ENCODE results near the gene MYO1F. TPM values are rescaled to one million over a fixed set of nuclear protein-coding genes. Genes with fewer than 3 reads are reported as not detected.

Gene MYO1F
- polyA plus RNA-seq, 1 donor (not counting 4 experiments of a cell fraction or from before 2014, with no cell fraction given), result 0.14 TPM

DNA sequence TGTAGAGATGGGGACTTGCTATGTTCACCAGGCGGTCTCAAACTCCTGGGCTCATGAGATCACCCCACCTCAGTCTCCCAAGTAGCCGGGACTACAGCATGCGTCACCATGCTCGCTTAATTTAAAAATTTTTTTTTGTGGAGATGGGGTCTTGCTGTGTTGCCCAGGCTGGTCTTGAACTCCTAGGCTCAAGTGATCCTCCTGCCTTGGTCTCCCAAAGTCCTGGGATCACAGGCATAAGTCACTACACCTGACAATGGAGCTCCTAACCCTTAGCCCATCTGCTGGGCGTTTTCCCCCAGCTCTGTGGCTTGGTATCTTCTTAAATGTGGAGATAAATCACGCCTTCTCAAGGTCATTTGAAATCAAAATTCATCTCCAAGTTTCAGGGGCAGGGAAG, 39.6 kb upstream of the MYO1F start:
- dilution Hi-C loops (cut with MboI; ENCODE audit: extremely low pct_ligation_motif_present, low sequenced_read_pairs), result no loop called here

DNA sequence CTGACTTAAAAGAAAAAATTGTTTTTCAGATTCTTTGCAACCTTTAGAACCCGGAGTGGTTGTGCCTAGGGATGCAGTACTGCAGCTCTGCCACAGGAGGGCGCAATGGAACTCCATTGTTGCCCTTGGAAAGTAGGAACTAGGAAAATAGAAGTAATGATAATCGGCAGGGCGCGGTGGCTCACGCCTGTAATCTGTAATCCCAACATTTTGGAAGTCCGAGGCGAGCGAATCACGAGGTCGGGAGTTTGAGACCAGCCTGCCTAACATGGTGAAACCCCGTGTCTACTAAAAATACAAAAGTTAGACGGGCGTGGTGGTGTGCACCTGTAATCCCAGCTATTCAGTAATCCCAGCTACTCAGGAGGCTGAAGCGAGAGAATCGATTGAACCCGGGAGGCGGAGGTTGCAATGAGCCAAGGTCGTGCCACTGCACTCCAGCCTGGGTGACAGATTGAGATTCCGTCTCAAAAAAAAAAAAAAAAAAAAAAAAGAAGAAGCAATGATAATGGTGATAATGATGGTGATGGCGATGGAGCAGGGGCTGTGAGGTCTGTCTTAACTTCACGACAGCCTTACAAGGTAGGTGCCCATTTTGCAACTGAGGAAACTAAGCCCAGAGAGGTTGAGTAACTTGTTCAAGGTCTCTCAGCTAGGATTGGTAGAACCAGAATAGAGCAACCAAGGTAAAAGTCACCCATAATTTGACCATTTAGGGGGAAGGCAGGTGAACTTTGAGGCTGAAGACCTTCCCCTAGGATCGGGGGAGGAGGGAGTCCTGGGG, 38.8 kb upstream of the MYO1F start:
- Histone ChIP-seq H3K9ac (ENCODE audit: control insufficient read depth, extremely low read depth, insufficient read depth, low read length) (no peak overlapping the region), H3K4me3 (ENCODE audit: control insufficient read depth in 2 of 3, extremely low read depth in 1 of 3, insufficient read depth in 2 of 3, low read depth in 1 of 3, low read length in 3 of 3) (no peak overlapping the region), H2AFZ (ENCODE audit: control insufficient read depth, low read length) (no peak overlapping the region), H3K79me2 (ENCODE audit: control insufficient read depth, insufficient read depth, low read length) (no peaks in the 10 kb centered on the region), H3K9me1 (ENCODE audit: control insufficient read depth, extremely low read depth, insufficient read depth, low read length) (no peaks in the 10 kb centered on the region), H3K36me3 (ENCODE audit: control insufficient read depth in 2 of 2, extremely low read depth in 1 of 2, insufficient read depth in 2 of 2, low read length in 2 of 2) (no peaks in the 10 kb centered on the region), H3K4me1 (ENCODE audit: control insufficient read depth, extremely low read depth, insufficient read depth, low read length) (no peaks in the 10 kb centered on the region), H3K27ac (ENCODE audit: control insufficient read depth, insufficient read depth, low read length) (no peak overlapping the region), H4K20me1 (ENCODE audit: control insufficient read depth, extremely low read depth, insufficient read depth, low read length) (no peaks in the 10 kb centered on the region), H3K4me2 (ENCODE audit: control insufficient read depth, extremely low read depth, insufficient read depth, low read depth, low read length) (no peak overlapping the region), H3K9me3 (ENCODE audit: control insufficient read depth, low read depth, low read length) (peaks cover 2% of the 10 kb centered on the region), H3K27me3 (ENCODE audit: control insufficient read depth, extremely low read depth, insufficient read depth, low read length) (no peaks in the 10 kb centered on the region)
- DNase-seq (ENCODE audit: low read depth, low spot score) (no peak), FAIRE-seq (no peak)
- dilution Hi-C loops (cut with MboI; ENCODE audit: extremely low pct_ligation_motif_present, low sequenced_read_pairs), result no loop called here
- TF ChIP-seq EZH2 (IDR thresholded peaks at IDR 0.05; ENCODE audit: low read length), result no peak
- TF ChIP-seq, protein P1, sequence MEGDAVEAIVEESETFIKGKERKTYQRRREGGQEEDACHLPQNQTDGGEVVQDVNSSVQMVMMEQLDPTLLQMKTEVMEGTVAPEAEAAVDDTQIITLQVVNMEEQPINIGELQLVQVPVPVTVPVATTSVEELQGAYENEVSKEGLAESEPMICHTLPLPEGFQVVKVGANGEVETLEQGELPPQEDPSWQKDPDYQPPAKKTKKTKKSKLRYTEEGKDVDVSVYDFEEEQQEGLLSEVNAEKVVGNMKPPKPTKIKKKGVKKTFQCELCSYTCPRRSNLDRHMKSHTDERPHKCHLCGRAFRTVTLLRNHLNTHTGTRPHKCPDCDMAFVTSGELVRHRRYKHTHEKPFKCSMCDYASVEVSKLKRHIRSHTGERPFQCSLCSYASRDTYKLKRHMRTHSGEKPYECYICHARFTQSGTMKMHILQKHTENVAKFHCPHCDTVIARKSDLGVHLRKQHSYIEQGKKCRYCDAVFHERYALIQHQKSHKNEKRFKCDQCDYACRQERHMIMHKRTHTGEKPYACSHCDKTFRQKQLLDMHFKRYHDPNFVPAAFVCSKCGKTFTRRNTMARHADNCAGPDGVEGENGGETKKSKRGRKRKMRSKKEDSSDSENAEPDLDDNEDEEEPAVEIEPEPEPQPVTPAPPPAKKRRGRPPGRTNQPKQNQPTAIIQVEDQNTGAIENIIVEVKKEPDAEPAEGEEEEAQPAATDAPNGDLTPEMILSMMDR (optimal IDR thresholded peaks at IDR 0.05 in 1 of 3, IDR thresholded peaks at IDR 0.05 in 1 of 3, conservative IDR thresholded peaks at IDR 0.05 in 1 of 3; ENCODE audit: extremely low read depth in 1 of 3, insufficient read depth in 2 of 3, low read length in 3 of 3), result peak; percentile 63 to 76 (median 71)

More for the DNA sequence above, 39.6 kb upstream of the MYO1F start:
- no peak for FAIRE-seq
- Histone ChIP-seq H3K4me2 (ENCODE audit: control insufficient read depth, extremely low read depth, insufficient read depth, low read depth, low read length) (no peak overlapping the region), H3K9me1 (ENCODE audit: control insufficient read depth, extremely low read depth, insufficient read depth, low read length) (no peaks in the 10 kb centered on the region), H3K9ac (ENCODE audit: control insufficient read depth, extremely low read depth, insufficient read depth, low read length) (no peak overlapping the region), H3K4me1 (ENCODE audit: control insufficient read depth, extremely low read depth, insufficient read depth, low read length) (no peaks in the 10 kb centered on the region), H3K79me2 (ENCODE audit: control insufficient read depth, insufficient read depth, low read length) (no peaks in the 10 kb centered on the region), H3K9me3 (ENCODE audit: control insufficient read depth, low read depth, low read length) (peaks cover 2% of the 10 kb centered on the region), H3K4me3 (ENCODE audit: control insufficient read depth in 2 of 3, extremely low read depth in 1 of 3, insufficient read depth in 2 of 3, low read depth in 1 of 3, low read length in 3 of 3) (no peak overlapping the region), H2AFZ (ENCODE audit: control insufficient read depth, low read length) (no peak overlapping the region), H4K20me1 (ENCODE audit: control insufficient read depth, extremely low read depth, insufficient read depth, low read length) (no peaks in the 10 kb centered on the region), H3K27ac (ENCODE audit: control insufficient read depth, insufficient read depth, low read length) (no peak overlapping the region), H3K36me3 (ENCODE audit: control insufficient read depth in 2 of 2, extremely low read depth in 1 of 2, insufficient read depth in 2 of 2, low read length in 2 of 2) (no peaks in the 10 kb centered on the region), H3K27me3 (ENCODE audit: control insufficient read depth, extremely low read depth, insufficient read depth, low read length) (no peaks in the 10 kb centered on the region)
- no peak for TF ChIP-seq EZH2 (IDR thresholded peaks at IDR 0.05; ENCODE audit: low read length)
- TF ChIP-seq, protein P1 (optimal IDR thresholded peaks at IDR 0.05 in 1 of 3, IDR thresholded peaks at IDR 0.05 in 1 of 3, conservative IDR thresholded peaks at IDR 0.05 in 1 of 3; ENCODE audit: extremely low read depth in 1 of 3, insufficient read depth in 2 of 3, low read length in 3 of 3), result no peak
- DNase-seq (ENCODE audit: low read depth, low spot score), result no peak
